OCI-LY1 (cell line): ENCODE measurements around the gene IZUMO1.
"Not testable (repeated sequence)": the region's sequence is repeated elsewhere in the genome, so short reads cannot be mapped to it uniquely, and the experiment has no call there.

Experiments
- H2AFZ ChIP-seq: fragments of 200-600 bp; sonication (generic), shearing (Covaris generic); 2 replicates; pipeline ENCODE4 v1.6.0; 2014; ENCODE audit warnings: antibody characterized with exemption, mild to moderate bottlenecking, low read length
- H3F3A ChIP-seq: fragments of 200-600 bp; sonication (generic), shearing (Covaris generic); 2 replicates; pipeline ENCODE4 v1.6.0; 2014; ENCODE audit warnings: mild to moderate bottlenecking, antibody characterized with exemption, low read length, moderate library complexity; ENCODE audit not compliant: insufficient read depth
- H3K27ac ChIP-seq: fragments of 200-600 bp; sonication (generic); 2 replicates; pipeline ENCODE4 v1.5.1; 2014; ENCODE audit warnings: low read length, mixed run types, mild to moderate bottlenecking, low read depth; ENCODE audit not compliant: poor library complexity, severe bottlenecking
- H3K27me3 ChIP-seq: fragments of 200-600 bp; sonication (generic); 2 replicates; pipeline ENCODE4 v1.6.0; 2014; ENCODE audit warnings: antibody characterized with exemption, mild to moderate bottlenecking, low read length, moderate library complexity; ENCODE audit not compliant: insufficient read depth
- H3K36me3 ChIP-seq: fragments of 200-600 bp; sonication (generic); 2 replicates; pipeline ENCODE4 v1.6.1; 2014; ENCODE audit warnings: mild to moderate bottlenecking, antibody characterized with exemption, low read length, moderate library complexity, mixed read lengths; ENCODE audit not compliant: insufficient read depth
- H3K4me1 ChIP-seq: fragments of 200-600 bp; sonication (generic); 2 replicates; pipeline ENCODE4 v1.5.1; 2014; ENCODE audit warnings: mild to moderate bottlenecking, low read length, moderate library complexity; ENCODE audit not compliant: insufficient read depth, severe bottlenecking
- H3K4me2 ChIP-seq: fragments of 200-600 bp; sonication (generic), shearing (Covaris generic); 2 replicates; pipeline ENCODE4 v1.6.1; 2014; ENCODE audit warnings: low read length
- H3K4me3 ChIP-seq: fragments of 200-600 bp; sonication (generic); 2 replicates; pipeline ENCODE4 v1.5.1; 2014; ENCODE audit warnings: low read length, low read depth, mild to moderate bottlenecking, mixed read lengths; ENCODE audit not compliant: poor library complexity, severe bottlenecking
- H3K79me2 ChIP-seq: fragments of 200-600 bp; shearing (Covaris generic); 2 replicates; pipeline ENCODE4 v1.6.1; 2016; ENCODE audit warnings: mixed run types, low read length, mixed read lengths; ENCODE audit not compliant: insufficient read depth
- H3K9ac ChIP-seq: fragments of 200-600 bp; sonication (generic), shearing (Covaris generic); 2 replicates; pipeline ENCODE4 v1.6.1; 2014; ENCODE audit warnings: mild to moderate bottlenecking, low read length, mixed read lengths
- H3K9me2 ChIP-seq: fragments of 200-600 bp; sonication (generic), shearing (Covaris generic); 2 replicates; pipeline ENCODE4 v1.6.1; 2014; ENCODE audit warnings: low read depth, mild to moderate bottlenecking, low read length, mixed read lengths
- H3K9me3 ChIP-seq: fragments of 200-600 bp; shearing (Covaris generic); 2 replicates; pipeline ENCODE4 v1.6.1; 2014; ENCODE audit warnings: low read length, mixed read lengths
- H4K20me1 ChIP-seq: fragments of 200-600 bp; sonication (generic), shearing (Covaris generic); 2 replicates; pipeline ENCODE4 v1.6.0; 2016; ENCODE audit warnings: mild to moderate bottlenecking, low read length; ENCODE audit not compliant: insufficient read depth
- CTCF ChIP-seq: fragments of 200-600 bp; sonication (generic), shearing (Covaris generic); IDR thresholded peaks from 2 replicates; pipeline ENCODE4 v1.5.1; 2017; ENCODE audit warnings: mild to moderate bottlenecking, antibody characterized with exemption, low read length, moderate library complexity, mixed read lengths
- EZH2 ChIP-seq: fragments of 200-600 bp; sonication (generic), shearing (Covaris generic); IDR thresholded peaks from 2 replicates; pipeline ENCODE4 v1.8.0; 2017; ENCODE audit warnings: borderline replicate concordance, mixed run types, mild to moderate bottlenecking, antibody characterized with exemption, low read length, moderate library complexity, mixed read lengths

IZUMO1 gene

GRCh38 chr19:48718711-48719231 lies 27.9 kb downstream of the IZUMO1 start:
- H3K4me1 ChIP-seq: peaks cover 32% of the 10 kb centered on the region
- no peak overlapping the region for H3K4me2 ChIP-seq
- H3K27me3 ChIP-seq: no peaks in the 10 kb centered on the region
- H3K79me2 ChIP-seq: no peaks in the 10 kb centered on the region
- H2AFZ ChIP-seq: no peak overlapping the region
- no peak overlapping the region for H3K27ac ChIP-seq
- no peaks in the 10 kb centered on the region for H3F3A ChIP-seq
- TF ChIP-seq CTCF (no peak), EZH2 (no peak)
- no peaks in the 10 kb centered on the region for H3K36me3 ChIP-seq
- H3K4me3 ChIP-seq: no peak overlapping the region
- H3K9me3 ChIP-seq: no peaks in the 10 kb centered on the region
- no peaks in the 10 kb centered on the region for H4K20me1 ChIP-seq
- H3K9me2 ChIP-seq: no peaks in the 10 kb centered on the region
- H3K9ac ChIP-seq: no peak overlapping the region

- not testable (repeated sequence) for H3K9me2 ChIP-seq, H3K4me3 ChIP-seq, H3K27ac ChIP-seq, H3K9ac ChIP-seq, H3K79me2 ChIP-seq, H3K9me3 ChIP-seq, H3F3A ChIP-seq, H3K36me3 ChIP-seq, H4K20me1 ChIP-seq, H3K27me3 ChIP-seq, H2AFZ ChIP-seq, H3K4me2 ChIP-seq
- H3K4me1 ChIP-seq: peaks cover 39% of the 10 kb centered on the region
Observed at GRCh38 chr19:48718106-48718505, 28.6 kb downstream of the IZUMO1 start.

GRCh38 chr19:48716562-48717291 lies 30.0 kb downstream of the IZUMO1 start:
- TF ChIP-seq CTCF: no peak
- no peak for TF ChIP-seq EZH2
- Histone ChIP-seq H3K27me3 (no peaks in the 10 kb centered on the region), H3K9ac (no peak overlapping the region), H3F3A (no peaks in the 10 kb centered on the region), H3K4me2 (no peak overlapping the region), H3K4me1 (peaks cover 40% of the 10 kb centered on the region), H3K27ac (no peak overlapping the region), H2AFZ (no peak overlapping the region), H3K4me3 (no peak overlapping the region), H4K20me1 (no peaks in the 10 kb centered on the region), H3K36me3 (no peaks in the 10 kb centered on the region), H3K9me3 (no peaks in the 10 kb centered on the region), H3K79me2 (no peaks in the 10 kb centered on the region), H3K9me2 (no peaks in the 10 kb centered on the region)
